HCT116 (cell line): ENCODE results near the gene ARCN1. TPM values are rescaled to one million over a fixed set of nuclear protein-coding genes. Genes with fewer than 3 reads are reported as not detected.

ENCODE experiments used
- ATAC-seq: fragments of 200-7000 bp; cut with Tn5 transposase; 2 replicates; pipeline ENCODE4 v1.9.1; 2020; ENCODE audit warnings: mild to moderate bottlenecking, moderate library complexity
- BruUV-seq: library from RNA; stranded (reverse); fragments of 400-500 nt; replicated peaks from 2 replicates; lab custom pipeline; 2021; lab: Mats Ljungman, UMichigan
- CTCF ChIA-PET: fragments of 300-600 bp; sonication (Branson Sonifier 250); formaldehyde crosslinking; loops from one replicate; lab custom pipeline; 2021; ENCODE audit warnings: antibody characterized with exemption; lab: Charles Lee
- POLR2A ChIA-PET: fragments of 300-600, 350-600 bp; sonication (Branson Sonifier 250); formaldehyde crosslinking; loops from one replicate; lab custom pipeline; 2021; ENCODE audit warnings: antibody characterized with exemption; lab: Charles Lee
- RAD21 ChIA-PET, 2 experiments: fragments of 300-600 bp; sonication (Branson Sonifier 250); formaldehyde crosslinking; loops; one replicate each; lab custom pipeline; 2023; ENCODE audit warnings: low total read pairs in 2 of 2; ENCODE audit not compliant: uncharacterized antibody in 2 of 2, unreplicated experiment in 2 of 2, low non-redundant PET in 1 of 2; lab: Charles Lee
- DNase-seq: peaks from one replicate; pipeline ENCODE4 v3.0.0-alpha.2; 2010; ENCODE audit warnings: low read depth, low spot score
- H2AFZ ChIP-seq: fragments of 200-600 bp; shearing (Covaris generic), sonication (generic); 2 replicates; pipeline ENCODE4 v1.6.1; 2017; ENCODE audit warnings: low read depth, mixed run types, mixed read lengths, antibody characterized with exemption, low read length; ENCODE audit not compliant: poor library complexity, severe bottlenecking
- H3K27ac ChIP-seq: 2 replicates; pipeline ENCODE4 v1.5.1; 2012; ENCODE audit warnings: low read depth, low read length
- H3K27me3 ChIP-seq: fragments of 200-600 bp; sonication (generic); 2 replicates; pipeline ENCODE4 v1.6.1; 2016; ENCODE audit warnings: mixed run types, low read length, mixed read lengths; ENCODE audit not compliant: insufficient read depth
- H3K36me3 ChIP-seq, 2 experiments: fragments of 200-500 bp in 1 of 2; fragments of 200-600 bp in 1 of 2; sonication (Bioruptor generic) in 1 of 2; sonication (generic) in 1 of 2; 2 replicates each; pipeline versions ENCODE4 v1.5.1 to v1.6.1; 2014 to 2016; ENCODE audit warnings: low read length in 2 of 2, inconsistent platforms in 1 of 2, mixed read lengths in 1 of 2, mixed run types in 1 of 2; ENCODE audit not compliant: insufficient read depth in 2 of 2, control insufficient read depth in 1 of 2
- H3K4me1 ChIP-seq, 2 experiments: fragments of 200-600 bp in 1 of 2; sonication (generic) in 1 of 2; 2 replicates each; pipeline versions ENCODE4 v1.5.1 to v1.6.1; 2012 to 2017; ENCODE audit warnings: low read length in 2 of 2, inconsistent platforms in 1 of 2, mild to moderate bottlenecking in 1 of 2, mixed read lengths in 1 of 2, mixed run types in 1 of 2, moderate library complexity in 1 of 2; ENCODE audit not compliant: insufficient read depth in 2 of 2, control insufficient read depth in 1 of 2
- H3K4me2 ChIP-seq: fragments of 200-600 bp; sonication (generic); 2 replicates; pipeline ENCODE4 v1.6.1; 2017; ENCODE audit warnings: mixed run types, low read length, mixed read lengths
- H3K4me3 ChIP-seq, 2 experiments: fragments of 200-600 bp in 1 of 2; sonication (generic) in 1 of 2; replicated peaks in 1 of 2; 2 replicates each; pipeline ENCODE4 v1.5.1; 2011 to 2016; ENCODE audit warnings: low read length in 2 of 2, control low read depth in 1 of 2, low read depth in 1 of 2, mild to moderate bottlenecking in 1 of 2, mixed read lengths in 1 of 2, mixed run types in 1 of 2
- H3K79me2 ChIP-seq: fragments of 200-600 bp; sonication (generic); 2 replicates; pipeline ENCODE4 v1.6.1; 2017; ENCODE audit warnings: mild to moderate bottlenecking, mixed run types, low read length, moderate library complexity, mixed read lengths; ENCODE audit not compliant: insufficient read depth
- H3K9ac ChIP-seq: fragments of 200-600 bp; sonication (generic); 2 replicates; pipeline ENCODE4 v1.6.1; 2016; ENCODE audit warnings: low read length, mixed read lengths
- H3K9me2 ChIP-seq: fragments of 200-600 bp; sonication (generic), shearing (Covaris generic); 2 replicates; pipeline ENCODE4 v1.6.1; 2017; ENCODE audit warnings: mixed run types, mild to moderate bottlenecking, moderate library complexity; ENCODE audit not compliant: insufficient read depth
- H3K9me3 ChIP-seq, 2 experiments: fragments of 200-500 bp in 1 of 2; fragments of 200-600 bp in 1 of 2; sonication (Bioruptor generic) in 1 of 2; sonication (generic) in 1 of 2; 2 replicates each; pipeline ENCODE4 v1.6.1; 2014 to 2017; ENCODE audit warnings: low read length in 2 of 2, mixed read lengths in 2 of 2, inconsistent platforms in 1 of 2, low read depth in 1 of 2, mild to moderate bottlenecking in 1 of 2, mixed run types in 1 of 2, moderate library complexity in 1 of 2; ENCODE audit not compliant: control insufficient read depth in 1 of 2, insufficient read depth in 1 of 2
- H4K20me1 ChIP-seq: fragments of 200-600 bp; sonication (generic), shearing (Covaris generic); 2 replicates; pipeline ENCODE4 v1.6.1; 2017; ENCODE audit warnings: mixed run types, mild to moderate bottlenecking, moderate library complexity; ENCODE audit not compliant: insufficient read depth
- CTCF ChIP-seq, 3 experiments: fragments of 200-600 bp in 1 of 3; sonication (generic) in 1 of 3; IDR thresholded peaks in 2 of 3; conservative IDR thresholded peaks in 1 of 3; 2 replicates each; pipeline ENCODE4 v1.5.1; 2012 to 2017; ENCODE audit warnings: low read depth in 2 of 3, low read length in 2 of 3, antibody characterized with exemption in 1 of 3, borderline replicate concordance in 1 of 3, control low read depth in 1 of 3, mild to moderate bottlenecking in 1 of 3, mixed read lengths in 1 of 3, mixed run types in 1 of 3, moderate library complexity in 1 of 3; ENCODE audit not compliant: insufficient read depth in 1 of 3
- YY1 ChIP-seq: IDR thresholded peaks from 2 replicates; pipeline ENCODE4 v1.6.1; 2011; ENCODE audit warnings: low read length, low read depth, moderate library complexity, mild to moderate bottlenecking; ENCODE audit not compliant: insufficient replicate concordance; ENCODE audit errors: extremely low read depth
- intact Hi-C: fragments of 100-400 bp; cut with micrococcal nuclease; formaldehyde crosslinking; loops from 2 replicates; pipeline ENCODE4 v1.10.0; 2022
- total RNA-seq: library from RNA; stranded (reverse); gene quantifications from one replicate; pipeline ENCODE4 v1.2.1, GENCODE V29; 2021; ENCODE audit not compliant: unreplicated experiment

The ARCN1 gene
- total RNA-seq, 1 experiment from 2014 or later, result 147 TPM

DNA sequence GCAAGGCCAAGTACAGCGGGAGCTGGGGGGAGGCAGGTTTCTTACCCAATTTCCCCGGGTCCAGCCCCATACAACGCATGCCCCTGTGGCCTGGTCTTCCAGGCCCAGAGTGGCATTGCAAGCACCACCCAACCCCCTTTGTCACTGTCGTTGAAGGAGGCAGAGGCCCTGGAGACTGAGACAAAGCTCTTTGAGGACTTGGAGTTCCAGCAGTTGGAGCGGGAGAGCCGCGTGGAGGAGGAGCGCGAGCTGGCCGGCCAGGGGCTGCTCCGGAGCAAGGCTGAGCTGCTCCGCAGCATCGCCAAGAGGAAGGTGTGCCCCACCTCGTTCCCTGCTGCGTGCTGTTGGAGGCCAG lies 63.0 kb downstream of the ARCN1 start:
- peak overlapping the region; percentile 54 for H3K9ac ChIP-seq
- no peak for ATAC-seq

More for the DNA sequence above, 63.0 kb downstream of the ARCN1 start:
- Histone ChIP-seq H3K9me3 (no peaks in the 10 kb centered on the region), H3K4me1 (peaks cover 9 to 42% of the 10 kb centered on the region in 2 experiments; a peak in 3 of 4 replicates), H3K4me2 (peak overlapping the region; percentile 79), H3K9me2 (no peaks in the 10 kb centered on the region), H3K27ac (peak overlapping the region; percentile 42; the same call in 1 of the 2 replicates), H4K20me1 (no peaks in the 10 kb centered on the region), H3K79me2 (no peaks in the 10 kb centered on the region), H3K27me3 (no peaks in the 10 kb centered on the region), H3K36me3 (no peaks in the 10 kb centered on the region), H3K4me3 (peak overlapping the region; percentile 33 to 50)
- CTCF ChIA-PET, result interaction anchor here (1.2 to 2.7 kb wide), 4 partner anchors 23 to 55 kb away, joined by 3 to 10 read pairs (median 4); partner anchors contain the start of gene PHLDB1
- POLR2A ChIA-PET, result interaction anchor here (1.2 to 3.8 kb wide), 3 partner anchors 13 to 40 kb away, joined by 3 to 33 read pairs (median 3); partner anchors contain the start of gene PHLDB1
- no peak for DNase-seq
- intact Hi-C loops, result no loop called here
- TSS peak; percentile 6 for BruUV-seq
- TF ChIP-seq CTCF (IDR thresholded peaks at IDR 0.05 in 2 of 3, conservative IDR thresholded peaks at IDR 0.05 in 1 of 3; ENCODE audit: borderline replicate concordance in 1 of 3, insufficient read depth in 1 of 3, low read depth in 2 of 3, low read length in 2 of 3) (0 out of 6 replicates have a peak, but pooled peaks of 1 of the 3 experiments have one; percentile 0), YY1 (no peak)
- TF ChIP-seq, all 23 proteins: peak for 1
- no peak overlapping the region for H2AFZ ChIP-seq
- RAD21 ChIA-PET, result interaction anchor here in 1 of 2 experiments (0.6 kb wide), 2 partner anchors 26 to 67 kb away, joined by 3 to 4 read pairs; no protein-coding TSS in a partner anchor
